GM18909 (cell line): ENCODE data around the gene SELENBP1.
A peak's percentile ranks its signal among the peaks of the same experiment; 100 is the strongest.
"Not testable (repeated sequence)": the region's sequence is repeated elsewhere in the genome, so short reads cannot be mapped to it uniquely, and the experiment has no call there.

Source experiments
- ATAC-seq: cut with Tn5 transposase; IDR thresholded peaks from one replicate; pipeline ENCODE4 v1.9.1; 2021; ENCODE audit warnings: mild to moderate bottlenecking; ENCODE audit not compliant: unreplicated experiment, poor library complexity

The SELENBP1 gene

DNA sequence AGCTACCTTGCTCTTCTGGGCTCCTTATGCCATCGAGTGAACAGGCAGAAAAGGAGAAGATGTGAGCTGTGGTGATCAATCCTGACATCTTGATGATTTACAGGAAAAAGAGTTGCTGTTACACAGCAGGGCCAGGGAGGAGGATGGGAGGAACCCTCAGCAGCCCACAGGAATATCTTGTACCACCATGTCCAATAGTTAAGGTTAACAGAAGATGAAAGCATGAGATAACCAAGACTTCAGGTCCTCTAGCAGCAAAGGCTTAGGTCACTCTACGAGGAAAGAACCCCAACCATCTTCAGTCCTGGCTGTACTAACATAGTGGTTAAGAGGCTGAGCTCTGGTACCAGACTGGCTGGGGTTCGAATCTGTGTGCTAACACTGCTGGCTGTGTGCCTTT lies 12.1 kb upstream of the SELENBP1 start:
- ATAC-seq: no peak

GRCh38 chr1:151377150-151377884 lies 4.8 kb upstream of the SELENBP1 start:
- no peak for ATAC-seq

- ATAC-seq: no peak
These were observed 691 bp upstream of the SELENBP1 start for GRCh38 chr1:151373196-151373595.

DNA sequence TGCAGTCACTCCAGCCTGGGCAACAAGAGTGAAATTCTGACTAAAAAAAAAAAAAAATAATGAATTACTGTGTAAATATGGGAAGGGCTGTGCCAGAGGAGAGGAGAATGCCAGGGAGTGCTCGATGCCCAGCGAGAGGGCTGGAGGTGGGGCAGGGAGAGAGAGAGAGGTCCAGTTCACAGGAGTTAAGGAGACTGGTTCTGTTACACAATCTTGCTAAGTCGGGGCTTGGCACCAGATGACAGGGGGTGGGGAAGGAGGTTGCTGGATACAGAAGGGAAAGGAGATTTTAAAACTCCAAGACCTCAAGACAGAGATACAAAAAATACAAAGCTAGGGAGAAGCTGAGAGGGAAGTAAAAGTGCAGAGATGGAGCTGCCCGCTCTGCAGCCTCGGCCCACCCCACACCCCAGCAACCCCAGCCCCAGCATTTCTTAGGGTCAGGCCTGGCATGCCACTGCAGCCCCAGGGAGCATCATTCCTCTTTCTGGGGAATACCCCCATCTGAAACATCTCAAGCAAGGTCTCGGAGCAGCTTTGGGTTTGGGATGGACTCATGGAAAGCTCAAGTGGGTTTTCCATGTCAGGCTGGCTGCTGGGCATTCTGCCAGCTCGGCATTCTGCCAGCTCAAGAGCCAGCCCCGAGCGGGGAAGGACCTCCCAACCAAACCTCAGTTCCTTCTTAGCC lies 991 bp downstream of the SELENBP1 start:
- ATAC-seq: no peak

- no peak for ATAC-seq
These were observed 2.1 kb downstream of the SELENBP1 start for GRCh38 chr1:151370211-151370911.

DNA sequence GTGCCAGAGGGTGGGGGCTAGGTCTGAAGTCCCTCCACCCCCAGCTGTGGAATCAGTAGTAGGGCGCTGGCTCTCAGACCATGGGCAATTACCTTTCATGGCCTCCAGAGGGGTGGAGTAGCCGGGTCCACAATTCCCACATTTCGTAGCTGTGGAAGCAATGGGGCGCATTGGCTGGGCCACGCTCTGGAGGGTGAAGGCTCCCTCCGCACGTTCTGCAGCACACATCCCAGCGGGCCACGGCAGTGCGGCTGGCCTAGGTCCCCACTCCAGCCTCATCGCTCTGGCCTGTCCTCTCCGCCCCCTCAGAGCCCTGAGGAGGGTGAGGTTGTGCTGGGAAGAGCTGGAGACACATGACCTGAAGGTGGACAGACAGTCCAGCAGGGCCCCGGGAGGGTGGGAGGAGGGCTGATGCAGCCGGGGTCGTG lies 2.9 kb downstream of the SELENBP1 start:
- no peak for ATAC-seq

DNA sequence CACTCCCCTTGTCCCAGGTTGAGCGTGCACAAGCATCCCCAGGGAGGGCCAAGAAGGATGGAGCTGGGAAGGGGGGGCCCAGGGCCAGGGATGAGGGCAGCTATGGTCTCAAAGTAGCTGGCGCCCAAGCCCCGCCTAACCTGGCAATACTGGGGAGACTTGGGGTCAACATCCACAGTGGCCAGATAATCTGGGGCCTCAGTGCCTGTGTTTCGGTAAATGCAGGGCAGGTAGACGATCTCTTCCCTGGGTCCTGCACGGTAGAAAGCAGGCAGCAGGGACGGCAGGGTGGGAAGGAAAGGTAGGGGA lies 3.2 kb downstream of the SELENBP1 start:
- ATAC-seq: no peak

DNA sequence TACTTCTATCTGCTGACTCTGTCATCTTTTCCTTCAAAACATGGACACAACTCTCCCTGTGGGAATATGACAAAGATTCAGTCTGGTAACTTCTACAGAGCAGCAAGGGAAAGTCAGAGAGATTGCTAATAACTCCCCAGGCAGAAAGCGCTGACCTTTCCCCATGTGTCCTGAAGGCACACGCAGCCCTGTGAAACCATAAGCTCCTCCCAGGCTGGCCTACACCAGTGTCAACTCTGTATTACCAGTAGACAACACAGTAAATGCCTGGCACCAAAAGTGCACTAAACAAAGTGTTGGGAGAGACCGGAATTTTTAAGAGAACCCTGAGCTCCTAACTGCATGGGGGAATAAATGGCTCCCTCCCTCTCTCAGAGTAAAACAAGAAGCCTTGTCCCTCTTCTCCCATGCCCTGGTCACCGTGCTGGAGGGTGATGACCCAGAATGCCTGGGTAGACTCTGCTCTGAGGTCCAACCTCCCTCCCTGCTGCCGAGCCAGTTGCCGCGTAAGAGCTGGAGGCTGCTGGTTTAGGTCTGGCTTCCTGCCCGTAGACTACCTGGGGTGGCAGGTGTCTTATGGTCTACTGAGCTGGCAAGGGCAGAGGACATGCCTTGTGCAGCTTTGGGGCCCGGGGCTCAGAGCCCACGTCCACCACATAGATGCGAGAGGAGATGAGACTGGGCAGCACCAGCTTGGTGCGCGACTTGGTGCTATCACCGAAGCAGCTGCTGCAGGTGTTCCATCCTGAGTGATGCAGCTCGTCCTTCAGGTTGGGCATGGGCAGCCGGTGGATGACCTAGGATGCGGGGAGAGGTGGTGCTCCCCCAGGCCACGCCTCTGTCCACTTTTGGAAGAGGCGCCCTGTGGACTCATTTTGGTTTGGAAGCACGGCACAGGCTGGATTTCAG lies 3.9 kb downstream of the SELENBP1 start:
- no peak for ATAC-seq

GRCh38 chr1:151367658-151368392 lies 4.7 kb downstream of the SELENBP1 start:
- ATAC-seq: no peak

DNA sequence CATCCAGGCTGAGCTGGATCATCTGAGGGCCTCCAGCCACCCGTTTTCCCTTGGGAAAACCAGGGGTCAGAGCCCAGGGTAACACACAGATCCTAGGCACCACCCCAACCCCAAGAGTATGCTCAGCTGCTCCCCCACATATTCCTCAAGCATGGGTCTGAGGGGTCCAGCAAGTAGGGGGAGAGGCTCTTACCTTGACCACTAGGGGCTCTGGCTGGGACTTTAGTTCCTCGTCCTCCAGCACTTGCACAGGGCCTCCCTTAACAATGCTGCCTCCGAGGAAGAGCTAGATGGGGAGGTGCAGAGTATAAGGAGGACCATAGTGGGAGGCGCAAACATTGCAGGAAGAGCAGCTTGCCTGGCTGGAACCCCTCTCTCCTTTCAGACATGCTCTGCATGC lies 7.5 kb downstream of the SELENBP1 start:
- ATAC-seq: no peak

GRCh38 chr1:151362308-151363155 lies 10.0 kb downstream of the SELENBP1 start:
- no peak for ATAC-seq

- ATAC-seq: no peak
These were observed 10.6 kb downstream of the SELENBP1 start for GRCh38 chr1:151361883-151362282.

GRCh38 chr1:151356696-151357095 lies 15.8 kb downstream of the SELENBP1 start:
- ATAC-seq: no peak

DNA sequence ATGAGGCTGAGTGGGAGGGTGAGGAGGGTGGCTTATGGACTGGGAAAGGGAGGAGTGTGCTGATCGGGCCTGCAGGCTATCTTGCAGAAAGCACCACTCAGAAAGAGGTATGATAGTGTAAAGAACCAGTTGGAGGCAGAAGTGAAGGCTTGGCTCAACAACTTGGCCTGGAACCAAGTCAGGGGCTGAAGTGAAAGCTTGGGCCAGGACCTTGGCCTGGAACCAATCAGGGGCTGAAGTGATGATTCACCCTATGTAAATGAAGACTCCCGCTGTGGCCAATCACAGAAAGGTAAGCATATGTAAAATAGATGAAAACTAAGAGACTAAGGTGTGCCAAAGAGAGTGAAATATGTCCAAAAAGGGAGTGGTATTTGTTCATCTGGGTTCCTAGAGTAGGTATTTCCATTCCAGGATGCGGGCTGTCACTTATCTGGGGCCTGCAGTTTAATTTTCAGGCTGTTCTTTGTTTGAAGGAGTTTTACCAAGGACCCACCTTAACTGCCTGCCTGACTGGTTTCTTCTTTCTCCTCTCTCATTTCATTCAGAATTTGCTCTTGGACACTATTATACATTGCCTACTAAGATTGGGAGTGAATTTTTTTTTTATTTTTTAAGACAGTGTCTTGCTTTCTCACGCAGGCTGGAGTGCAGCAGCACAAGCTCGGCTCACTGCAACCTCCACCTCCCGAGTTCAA lies 20.3 kb downstream of the SELENBP1 start:
- no peak for ATAC-seq

DNA sequence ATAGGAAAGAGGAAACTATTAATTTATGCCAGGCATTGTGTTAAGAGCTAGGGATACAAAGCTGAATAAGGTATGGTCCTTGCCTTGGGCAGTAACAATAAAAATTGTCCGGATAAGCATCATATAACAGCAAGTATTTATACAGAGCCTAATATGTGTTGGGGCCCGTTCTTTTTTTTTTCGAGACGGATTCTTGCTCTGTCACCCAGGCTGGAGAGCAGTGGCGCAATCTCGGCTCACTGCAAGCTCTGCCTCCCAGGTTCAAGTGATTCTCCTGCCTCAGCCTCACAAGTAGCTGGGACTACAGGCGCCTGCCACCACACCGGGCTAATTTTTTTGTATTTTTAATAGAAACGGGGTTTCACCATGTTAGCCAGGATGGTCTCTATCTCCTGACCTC lies 22.2 kb downstream of the SELENBP1 start:
- not testable (repeated sequence) for ATAC-seq

DNA sequence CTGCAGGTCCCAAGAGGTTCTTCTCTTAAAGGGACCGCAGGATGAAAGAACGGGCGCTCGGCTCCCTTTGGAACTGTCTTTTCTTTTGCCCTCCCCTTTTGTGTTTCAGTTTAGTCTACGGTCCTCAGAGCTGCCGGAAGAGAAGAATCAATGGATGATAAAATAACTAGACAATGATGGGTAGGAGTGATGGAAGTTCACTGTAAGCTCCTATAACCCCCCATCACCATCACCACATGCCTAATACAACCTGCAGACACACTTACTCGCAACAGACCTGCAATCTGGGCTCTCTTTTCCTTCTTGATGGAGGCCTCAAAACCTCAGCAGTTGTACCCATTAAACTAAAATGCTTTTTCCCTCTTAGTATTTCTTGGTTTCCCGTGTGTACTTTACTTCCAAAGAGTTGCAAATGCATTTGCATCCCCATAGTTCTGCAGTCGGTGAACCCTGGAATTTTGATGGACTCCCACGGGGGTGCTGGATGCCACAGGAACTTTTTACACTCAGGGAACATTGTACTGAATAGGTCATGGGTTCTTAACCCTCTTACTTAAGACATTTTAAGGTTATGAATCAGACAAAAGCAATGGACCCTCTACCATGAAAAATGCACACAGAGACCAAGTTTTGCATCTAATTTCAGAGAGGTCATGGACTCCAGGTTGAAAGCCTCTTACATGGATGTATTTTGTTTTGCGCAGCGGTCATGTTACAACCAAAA lies 24.8 kb downstream of the SELENBP1 start:
- ATAC-seq: no peak

DNA sequence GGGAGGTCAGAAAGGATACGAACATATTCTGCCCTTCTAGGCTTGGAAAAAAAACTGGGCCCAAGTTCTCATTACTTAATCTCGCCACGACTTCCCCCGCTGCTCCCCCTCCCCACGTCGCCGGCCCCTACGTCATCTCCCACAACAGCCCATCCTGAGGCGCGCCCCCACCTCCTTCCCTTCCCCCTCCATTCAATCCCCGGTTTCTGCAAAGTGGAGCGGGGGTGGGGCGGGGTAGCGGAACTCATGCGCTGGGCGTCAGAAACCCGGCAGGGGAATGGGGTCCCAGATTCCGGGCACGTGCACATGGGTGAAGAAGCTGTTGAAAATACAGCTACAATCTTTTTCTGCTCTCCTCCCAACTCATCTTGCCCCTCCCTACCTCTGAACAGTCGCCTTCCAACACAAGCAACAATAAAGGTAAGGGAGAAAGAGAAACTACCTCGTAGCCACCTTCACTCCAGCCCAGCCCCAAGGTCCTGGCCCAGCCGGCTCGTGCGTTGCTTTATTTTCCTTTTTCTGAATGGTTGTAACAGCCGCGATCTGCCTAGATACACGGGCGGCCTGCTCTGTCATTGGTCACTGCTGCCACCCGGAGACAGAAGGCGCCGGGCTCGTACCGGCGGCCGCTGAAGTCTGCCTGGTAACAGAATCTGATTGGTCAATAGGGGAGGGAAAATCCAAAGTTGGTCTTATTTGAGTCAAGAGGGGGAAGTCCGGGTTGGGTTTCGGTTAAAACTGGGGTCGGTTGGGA lies 25.6 kb downstream of the SELENBP1 start, which contains the start of gene RFX5:
RFX5 (minus strand) TSS at position 484 of the 754 bp plus-strand sequence. CDS start 932 bp downstream, outside the sequence.
- ATAC-seq: peak; percentile 96
